Tibial nerve (tissue), 4 donors: ENCODE data around the gene MECP2. TPM values are rescaled to one million over a fixed set of nuclear protein-coding genes. Genes with fewer than 3 reads are reported as not detected.
A peak's percentile ranks its signal among the peaks of the same experiment; 100 is the strongest.

Experiments
- DNase-seq, 2 donors: peaks; one replicate each; pipeline ENCODE4 v3.0.0-alpha.2; 2019; ENCODE audit warnings: low spot score in 2 of 2
- H3K27ac ChIP-seq, 4 donors: fragments of 200-600 bp; sonication (generic) in 3 of 4; one replicate each; pipeline ENCODE4 v1.5.1; 2017 to 2019; ENCODE audit warnings: mild to moderate bottlenecking in 1 of 4
- H3K27me3 ChIP-seq, 2 donors: fragments of 200-600 bp; sonication (generic) in 1 of 2; one replicate each; pipeline versions ENCODE4 v1.5.1 to v1.6.0; 2017 to 2019
- H3K36me3 ChIP-seq, 3 donors: fragments of 200-600 bp; sonication (generic); one replicate each; pipeline ENCODE4 v1.5.1; 2018 to 2019
- H3K4me1 ChIP-seq, 4 donors: fragments of 200-600 bp; sonication (generic) in 3 of 4; one replicate each; pipeline ENCODE4 v1.5.1; 2017 to 2019
- H3K4me3 ChIP-seq, 4 donors: fragments of 200-600 bp; sonication (generic) in 3 of 4; one replicate each; pipeline ENCODE4 v1.5.1; 2017 to 2019; ENCODE audit warnings: mild to moderate bottlenecking in 1 of 4, moderate library complexity in 1 of 4
- H3K9me3 ChIP-seq, 4 donors: fragments of 200-600 bp; sonication (generic) in 3 of 4; one replicate each; pipeline ENCODE4 v1.5.1; 2017 to 2019
- CTCF ChIP-seq, 5 experiments: fragments of 200-600 bp in 3 of 5; fragments of 450-650 bp in 2 of 5; sonication (generic) in 3 of 5; IDR thresholded peaks; one replicate each; pipeline ENCODE4 v1.5.1; 2016 to 2019; ENCODE audit warnings: antibody characterized with exemption in 5 of 5, mild to moderate bottlenecking in 3 of 5, moderate library complexity in 2 of 5
- EP300 ChIP-seq, 2 donors: sonication (generic); formaldehyde crosslinking; IDR thresholded peaks; one replicate each; pipeline ENCODE4 v1.6.1; 2017; ENCODE audit warnings: antibody characterized with exemption in 2 of 2, mild to moderate bottlenecking in 1 of 2
- POLR2A ChIP-seq, 2 donors: fragments of 450-650 bp; IDR thresholded peaks; one replicate each; pipeline ENCODE4 v1.6.1; 2017; ENCODE audit warnings: antibody characterized with exemption in 2 of 2, mild to moderate bottlenecking in 2 of 2, moderate library complexity in 2 of 2
- WGBS, 2 donors: methylation state at CpG; one replicate each; pipeline ENCODE4 v1.1.5; 2018; 5-methylcytosine and 5-hydroxymethylcytosine counted together
- total RNA-seq, 4 donors: library from RNA; depleted of rRNA; stranded (reverse); fragments of >200 nt; gene quantifications; one replicate each; pipeline ENCODE4 v1.1.0, GENCODE V29; 2016

The MECP2 gene
- total RNA-seq, 4 donors from 2014 or later, result 71.6 to 96.5 (median 83.1) TPM

DNA sequence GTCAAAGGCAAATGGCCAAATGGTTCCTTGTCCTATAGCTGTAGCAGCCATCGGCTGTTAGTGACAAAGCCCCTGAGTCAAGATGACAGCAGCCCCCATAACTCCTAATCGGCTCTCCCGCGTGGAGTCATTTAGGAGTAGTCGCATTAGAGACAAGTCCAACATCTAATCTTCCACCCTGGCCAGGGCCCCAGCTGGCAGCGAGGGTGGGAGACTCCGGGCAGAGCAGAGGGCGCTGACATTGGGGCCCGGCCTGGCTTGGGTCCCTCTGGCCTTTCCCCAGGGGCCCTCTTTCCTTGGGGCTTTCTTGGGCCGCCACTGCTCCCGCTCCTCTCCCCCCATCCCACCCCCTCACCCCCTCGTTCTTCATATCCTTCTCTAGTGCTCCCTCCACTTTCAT, 42.7 kb upstream of the MECP2 start:
- TF ChIP-seq EP300 (IDR thresholded peaks at IDR 0.05) (no peak), CTCF (IDR thresholded peaks at IDR 0.05) (no peak), POLR2A (IDR thresholded peaks at IDR 0.05) (no peak)
- no peak for DNase-seq
- no peaks in the 10 kb centered on the region for H3K27me3 ChIP-seq
- no peak overlapping the region for H3K27ac ChIP-seq
- H3K4me1 ChIP-seq, result peaks cover 0 to 4% (median 0%) of the 10 kb centered on the region in 4 donors
- H3K9me3 ChIP-seq, result no peaks in the 10 kb centered on the region
- WGBS, 2 donors, result 84 to 85% methylated on average over 8 to 12 of the region's 12 CpGs
- H3K36me3 ChIP-seq, result no peaks in the 10 kb centered on the region
- H3K4me3 ChIP-seq, result no peak overlapping the region

- Histone ChIP-seq H3K27ac (no peak overlapping the region), H3K9me3 (no peaks in the 10 kb centered on the region), H3K27me3 (no peaks in the 10 kb centered on the region), H3K4me3 (no peak overlapping the region), H3K36me3 (no peaks in the 10 kb centered on the region), H3K4me1 (peaks cover 0 to 4% (median 0%) of the 10 kb centered on the region in 4 donors)
- 82 to 89% methylated on average over 10 of the region's 10 CpGs for WGBS, 2 donors
- no peak for DNase-seq
- no peak for TF ChIP-seq CTCF (IDR thresholded peaks at IDR 0.05)
- TF ChIP-seq POLR2A (IDR thresholded peaks at IDR 0.05), result no peak
- TF ChIP-seq EP300 (IDR thresholded peaks at IDR 0.05), result no peak
Measured at GRCh38 chrX:154138857-154139256, 41.3 kb upstream of the MECP2 start.

- Histone ChIP-seq H3K27me3 (no peaks in the 10 kb centered on the region), H3K27ac (peak overlapping the region in 2 of 4 donors; percentile 50 to 65), H3K4me1 (peaks cover 0 to 4% (median 0%) of the 10 kb centered on the region in 4 donors), H3K4me3 (peak overlapping the region in 3 of 4 donors; percentile 25 to 43 (median 36)), H3K9me3 (no peaks in the 10 kb centered on the region), H3K36me3 (no peaks in the 10 kb centered on the region)
- TF ChIP-seq EP300 (IDR thresholded peaks at IDR 0.05) (no peak), CTCF (IDR thresholded peaks at IDR 0.05) (peak; percentile 66 to 82 (median 71))
- DNase-seq, result peak; percentile 15 to 40
- WGBS, 2 donors, result 2 to 26% methylated on average over 13 to 44 of the region's 44 CpGs
Measured at GRCh38 chrX:154136627-154137161, 39.2 kb upstream of the MECP2 start.

GRCh38 chrX:154135458-154136229, 38.1 kb upstream of the MECP2 start:
- TF ChIP-seq CTCF (IDR thresholded peaks at IDR 0.05), result no peak
- TF ChIP-seq EP300 (IDR thresholded peaks at IDR 0.05), result no peak
- no peak for TF ChIP-seq POLR2A (IDR thresholded peaks at IDR 0.05)
- H3K27me3 ChIP-seq, result no peaks in the 10 kb centered on the region
- H3K36me3 ChIP-seq, result no peaks in the 10 kb centered on the region
- no peaks in the 10 kb centered on the region for H3K9me3 ChIP-seq
- no peak for DNase-seq
- 62 to 68% methylated on average over 7 of the region's 7 CpGs for WGBS, 2 donors
- no peak overlapping the region for H3K4me3 ChIP-seq
- no peak overlapping the region for H3K27ac ChIP-seq
- H3K4me1 ChIP-seq, result peaks cover 0 to 4% (median 0%) of the 10 kb centered on the region in 4 donors

DNA sequence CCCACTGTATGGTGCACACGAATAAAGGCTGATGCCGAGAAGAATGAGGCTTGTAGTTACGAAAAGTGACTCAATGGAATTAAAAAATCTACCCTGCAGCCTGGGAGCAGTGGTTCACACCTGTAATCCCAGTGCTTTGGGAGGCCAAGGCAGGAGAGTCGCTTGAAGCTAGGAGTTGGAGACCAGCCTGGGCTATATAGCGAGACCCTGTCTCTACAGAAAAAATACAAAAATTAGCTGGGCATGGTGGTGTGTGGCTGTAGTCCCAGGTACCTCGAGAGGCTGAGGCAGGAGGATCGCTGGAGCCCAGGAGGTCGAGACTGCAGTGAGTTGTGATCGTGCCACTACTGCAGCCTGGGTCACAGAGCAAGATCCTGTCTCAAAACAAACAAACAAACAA, 34.8 kb upstream of the MECP2 start:
- Histone ChIP-seq H3K4me3 (no peak overlapping the region), H3K27me3 (no peaks in the 10 kb centered on the region), H3K4me1 (peaks cover 0 to 4% (median 0%) of the 10 kb centered on the region in 4 donors), H3K27ac (no peak overlapping the region), H3K36me3 (no peaks in the 10 kb centered on the region), H3K9me3 (no peaks in the 10 kb centered on the region)
- WGBS, 2 donors, result 80 to 93% methylated on average over 9 of the region's 9 CpGs
- TF ChIP-seq EP300 (IDR thresholded peaks at IDR 0.05) (no peak), POLR2A (IDR thresholded peaks at IDR 0.05) (no peak), CTCF (IDR thresholded peaks at IDR 0.05) (no peak)
- no peak for DNase-seq
